GM12878 (cell line): ENCODE measurements around the gene KIAA1671. TPM values are rescaled to one million over a fixed set of nuclear protein-coding genes. Genes with fewer than 3 reads are reported as not detected.
"Not testable (repeated sequence)": the region's sequence is repeated elsewhere in the genome, so short reads cannot be mapped to it uniquely, and the experiment has no call there.

Experiments
- ATAC-seq: fragments of 200-7000 bp; cut with Tn5 transposase; 3 replicates; pipeline ENCODE4 v1.9.1; 2020; ENCODE audit warnings: mild to moderate bottlenecking, moderate library complexity
- BruUV-seq: library from RNA; stranded (reverse); fragments of 400-500 nt; replicated peaks from 2 replicates; lab custom pipeline; 2021; lab: Mats Ljungman, UMichigan
- CTCF ChIA-PET: fragments of 300-600 bp; sonication (Branson Sonifier 250); formaldehyde crosslinking; extraction: SDS; loops from one replicate; lab custom pipeline; 2021; ENCODE audit warnings: inconsistent platforms; lab: Yijun Ruan, JAX
- POLR2A ChIA-PET: fragments of 350-600 bp; formaldehyde crosslinking; extraction: SDS; loops from one replicate; lab custom pipeline; 2021; ENCODE audit warnings: inconsistent platforms; lab: Charles Lee
- RAD21 ChIA-PET: fragments of 300-600 bp; sonication (Branson Sonifier 250); formaldehyde crosslinking; loops from one replicate; lab custom pipeline; 2023; ENCODE audit warnings: antibody characterized with exemption; ENCODE audit not compliant: unreplicated experiment; lab: Charles Lee
- SMC1A ChIA-PET: fragments of 300-600 bp; sonication (Branson Sonifier 250); formaldehyde crosslinking; loops from one replicate; lab custom pipeline; 2023; ENCODE audit not compliant: unreplicated experiment, uncharacterized antibody; lab: Charles Lee
- DNase-seq: peaks from one replicate; pipeline ENCODE4 v3.0.0-alpha.2; 2011; ENCODE audit warnings: low read depth, low spot score
- FAIRE-seq: peaks from 3 replicates; lab custom pipeline; 2011; peaks lifted over from hg19 to GRCh38; lab: Jason Lieb, UNC
- H2AFZ ChIP-seq: 2 replicates; pipeline ENCODE4 v1.6.0; 2011; ENCODE audit warnings: low read depth, low read length, control low read depth; ENCODE audit not compliant: control insufficient read depth
- H3K27ac ChIP-seq: 2 replicates; pipeline ENCODE4 v1.5.1; 2011; ENCODE audit warnings: control low read depth; ENCODE audit not compliant: control insufficient read depth, insufficient read depth
- H3K27me3 ChIP-seq, 2 experiments: replicated peaks in 1 of 2; 2 replicates each; pipeline versions ENCODE4 v1.6.0 to v1.6.1; 2011; ENCODE audit warnings: low read length in 1 of 2; ENCODE audit not compliant: control insufficient read depth in 2 of 2, insufficient read depth in 2 of 2
- H3K36me3 ChIP-seq, 2 experiments: 2 replicates each; pipeline ENCODE4 v1.5.1; 2011; ENCODE audit warnings: low read length in 1 of 2; ENCODE audit not compliant: control insufficient read depth in 2 of 2, insufficient read depth in 2 of 2
- H3K4me1 ChIP-seq: 2 replicates; pipeline ENCODE4 v1.6.1; 2011; ENCODE audit warnings: mild to moderate bottlenecking, low read length, moderate library complexity, mixed read lengths; ENCODE audit not compliant: control insufficient read depth, insufficient read depth
- H3K4me2 ChIP-seq: 2 replicates; pipeline ENCODE4 v1.6.0; 2011; ENCODE audit warnings: control low read depth; ENCODE audit not compliant: control insufficient read depth, insufficient read depth
- H3K4me3 ChIP-seq: fragments of 200-600 bp; sonication (generic); 2 replicates; pipeline ENCODE4 v1.5.1; 2016
- H3K79me2 ChIP-seq: 2 replicates; pipeline ENCODE4 v1.6.0; 2011; ENCODE audit warnings: low read length; ENCODE audit not compliant: control insufficient read depth, insufficient read depth
- H3K9ac ChIP-seq: 2 replicates; pipeline ENCODE4 v1.8.0; 2011; ENCODE audit warnings: low read length, control low read depth, mixed read lengths; ENCODE audit not compliant: control insufficient read depth, insufficient read depth
- H3K9me3 ChIP-seq: replicated peaks from 3 replicates; pipeline ENCODE4 v1.5.1; 2011; ENCODE audit warnings: mild to moderate bottlenecking, low read length; ENCODE audit not compliant: control insufficient read depth, insufficient read depth
- H4K20me1 ChIP-seq: 2 replicates; pipeline ENCODE4 v1.6.0; 2011; ENCODE audit not compliant: control insufficient read depth, insufficient read depth
- CEBPZ ChIP-seq: fragments of 150-350 bp; IDR thresholded peaks from 2 replicates; pipeline ENCODE4 v1.6.1; 2016; ENCODE audit warnings: low read depth, low read length
- USF1 ChIP-seq: IDR thresholded peaks from 2 replicates; pipeline ENCODE4 v1.6.1; 2011; ENCODE audit warnings: borderline replicate concordance, low read depth, mild to moderate bottlenecking, moderate library complexity, mixed read lengths, low read length; ENCODE audit not compliant: insufficient read depth; ENCODE audit errors: extremely low read length
- ZNF207 ChIP-seq: fragments of 450-650 bp; IDR thresholded peaks from 2 replicates; pipeline ENCODE4 v1.6.1; 2014; ENCODE audit warnings: antibody characterized with exemption, mild to moderate bottlenecking, borderline replicate concordance
- ZNF274 ChIP-seq: IDR thresholded peaks from one replicate; pipeline ENCODE4 v1.8.0; 2011; ENCODE audit not compliant: insufficient read length, insufficient read depth
- WGBS: methylation state at CpG from one replicate; pipeline ENCODE4 v1.1.6; 2016; ENCODE audit warnings: low lambda C conversion rate; ENCODE audit not compliant: insufficient replicate concordance, insufficient coverage; ENCODE audit errors: missing lambda C conversion rate; 5-methylcytosine and 5-hydroxymethylcytosine counted together
- in situ Hi-C: fragments of 300-500 bp; cut with MboI; formaldehyde crosslinking; loops from 9 replicates; pipeline ENCODE4 v1.14.3; 2018; ENCODE audit warnings: mixed read lengths
- intact Hi-C: fragments of 100-400 bp; cut with micrococcal nuclease; formaldehyde crosslinking; loops from one replicate; pipeline ENCODE4 v1.14.2; 2022; ENCODE audit not compliant: unreplicated experiment
- polyA plus RNA-seq, 11 experiments: library from polyadenylated mRNA; depleted of rRNA in 4 of 11; unstranded in 6 of 11; stranded (reverse) in 5 of 11; fragments of >200 nt; fragmentation: Nextera tagmentation in 4 of 11; fragmentation: Illumina TruSeq in 1 of 11; extraction: Ambion mirVana in 4 of 11; extraction: Trizol in 1 of 11; gene quantifications; 1 replicate in 1 of 11; 2 replicates in 10 of 11; pipeline versions ENCODE4 v1.2.1 to v1.2.3, GENCODE V29; 2011 to 2016; ENCODE audit warnings: inconsistent platforms in 2 of 11, missing spikeins in 2 of 11, low read depth in 1 of 11
- total RNA-seq, 4 experiments: library from RNA; depleted of rRNA in 3 of 4; stranded (reverse); fragments of >200 nt in 3 of 4; fragmentation: Illumina TruSeq in 1 of 4; extraction: Trizol in 1 of 4; gene quantifications; 2 replicates each; pipeline versions ENCODE4 v1.2.1 to v1.2.3, GENCODE V29; 2013 to 2021

Gene KIAA1671
- total and polyA plus RNA-seq, 10 of the 15 experiments (the other 5 are each of a cell fraction or from before 2014, with no cell fraction given) = 0.05 to 2.7 (median 0.33) TPM

- 61% methylated on average over 13 of the region's 13 CpGs for WGBS
- Histone ChIP-seq H3K79me2 (no peaks in the 10 kb centered on the region), H3K36me3 (no peaks in the 10 kb centered on the region), H3K4me1 (no peaks in the 10 kb centered on the region)
- intact Hi-C loops = no loop called here
- no peak for FAIRE-seq
- RAD21 ChIA-PET = interaction anchor here (1.5 kb wide), 1 partner anchor 96 kb away, joined by 3 read pairs; no protein-coding TSS in a partner anchor
- TF ChIP-seq USF1 (no peak), ZNF274 (no peak)
- TF ChIP-seq, all 136 proteins: peak for 0
- POLR2A ChIA-PET = no interaction called here
- no TSS peak for BruUV-seq
- Histone ChIP-seq H3K4me2 (no peak overlapping the region), H2AFZ (no peak overlapping the region), H3K9me3 (no peaks in the 10 kb centered on the region; the same call in 2 of the 3 replicates), H3K9ac (no peak overlapping the region), H3K27ac (no peak overlapping the region), H4K20me1 (no peaks in the 10 kb centered on the region), H3K27me3 (no peaks in the 10 kb centered on the region; a peak in 1 of 4 replicates), H3K4me3 (no peak overlapping the region)
- SMC1A ChIA-PET = interaction anchor here (1.0 kb wide), 1 partner anchor 65 kb away, joined by 3 read pairs; no protein-coding TSS in a partner anchor
- DNase-seq = no peak
- CTCF ChIA-PET = no interaction called here
- in situ Hi-C loops = no loop called here
- no peak for ATAC-seq
These were observed 224.7 kb downstream of the KIAA1671 start for GRCh38 chr22:25177226-25177625.

- RAD21 ChIA-PET = no interaction called here
- SMC1A ChIA-PET = no interaction called here
- TF ChIP-seq CEBPZ (no peak), ZNF207 (no peak)
- CTCF ChIA-PET = no interaction called here
- WGBS = 29% methylated on average over 9 of the region's 9 CpGs
- H3K4me1 ChIP-seq = no peaks in the 10 kb centered on the region
- DNase-seq (no peak), FAIRE-seq (no peak), ATAC-seq (no peak)
- H3K9ac ChIP-seq = no peak overlapping the region
- no peaks in the 10 kb centered on the region for H3K79me2 ChIP-seq
- H3K27ac ChIP-seq = no peak overlapping the region
- H3K36me3 ChIP-seq = no peaks in the 10 kb centered on the region
- BruUV-seq = no TSS peak
- POLR2A ChIA-PET = no interaction called here
- in situ Hi-C loops = no loop called here
- H3K4me2 ChIP-seq = no peak overlapping the region
- no peaks in the 10 kb centered on the region; a peak in 1 of 4 replicates for H3K27me3 ChIP-seq
- no peak overlapping the region for H2AFZ ChIP-seq
- H3K4me3 ChIP-seq = no peak overlapping the region
- H3K9me3 ChIP-seq = no peaks in the 10 kb centered on the region; the same call in 2 of the 3 replicates
- no peaks in the 10 kb centered on the region for H4K20me1 ChIP-seq
- intact Hi-C loops = no loop called here
These were observed 225.4 kb downstream of the KIAA1671 start for GRCh38 chr22:25177895-25178294.

- intact Hi-C loops, POLR2A ChIA-PET, ATAC-seq, FAIRE-seq, H2AFZ ChIP-seq, H4K20me1 ChIP-seq, SMC1A ChIA-PET, H3K79me2 ChIP-seq, RAD21 ChIA-PET, H3K4me3 ChIP-seq, in situ Hi-C loops, H3K27me3 ChIP-seq, H3K9ac ChIP-seq, H3K27ac ChIP-seq, CTCF ChIA-PET, H3K4me1 ChIP-seq, BruUV-seq, H3K4me2 ChIP-seq, DNase-seq, H3K9me3 ChIP-seq, H3K36me3 ChIP-seq: not testable (repeated sequence)
- 44% methylated on average over 5 of the region's 6 CpGs for WGBS
These were observed 225.8 kb downstream of the KIAA1671 start for GRCh38 chr22:25178348-25178747.
